Renal pelvis (tissue), 4 donors: ENCODE measurements around the gene CDH4. TPM values are rescaled to one million over a fixed set of nuclear protein-coding genes. Genes with fewer than 3 reads are reported as not detected.

Experiments used
- DNase-seq: peaks from one replicate; pipeline ENCODE4 v3.0.0-alpha.2; 2013
- polyA plus RNA-seq, 3 donors: library from polyadenylated mRNA; unstranded; fragments of 120-200 nt; gene quantifications; one replicate each; pipeline ENCODE4 v1.2.1, GENCODE V29; 2013; ENCODE audit not compliant: insufficient read length in 3 of 3

The CDH4 gene
- polyA plus RNA-seq, 3 donors = 8.4 to 9.5 (median 8.7) TPM

DNA sequence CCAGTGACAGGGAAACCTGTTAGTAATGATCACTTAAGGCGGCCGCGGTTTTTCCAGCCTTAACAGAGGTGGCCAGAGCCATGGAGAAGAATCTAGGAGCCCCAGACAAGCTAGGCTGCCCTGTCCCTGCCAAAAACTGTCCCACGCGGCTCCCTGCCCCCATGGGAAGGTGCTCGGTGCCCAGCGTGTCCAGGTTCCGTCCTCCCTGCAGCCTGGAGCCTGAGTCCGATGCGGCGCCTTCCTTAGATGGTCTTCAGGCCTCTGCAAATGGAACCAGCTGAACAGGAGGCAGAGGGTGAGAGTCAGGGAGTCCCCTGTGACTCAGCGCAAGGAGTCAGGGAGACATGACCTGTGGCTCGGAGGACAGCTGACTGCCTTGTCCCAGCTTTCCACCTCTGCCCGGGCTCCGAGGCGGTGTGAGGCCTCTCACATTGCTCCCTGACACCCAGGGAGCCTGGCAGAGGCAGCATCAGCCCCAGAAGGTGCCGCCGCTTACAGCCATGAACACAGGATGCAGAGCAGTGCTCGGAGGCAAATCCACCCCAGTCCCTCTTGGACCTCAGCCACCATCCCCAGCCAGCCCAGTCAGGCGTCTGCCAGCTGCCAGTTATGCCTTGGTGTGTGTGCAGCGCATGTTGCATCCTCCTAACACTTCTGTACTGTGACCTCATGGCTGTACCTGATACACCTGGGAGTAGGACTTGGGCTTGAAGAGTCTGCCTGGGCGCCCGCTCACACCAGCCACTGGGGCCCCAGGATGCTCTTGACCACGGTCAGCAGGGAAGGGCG lies 377.7 kb downstream of the CDH4 start:
- no peak for DNase-seq

DNA sequence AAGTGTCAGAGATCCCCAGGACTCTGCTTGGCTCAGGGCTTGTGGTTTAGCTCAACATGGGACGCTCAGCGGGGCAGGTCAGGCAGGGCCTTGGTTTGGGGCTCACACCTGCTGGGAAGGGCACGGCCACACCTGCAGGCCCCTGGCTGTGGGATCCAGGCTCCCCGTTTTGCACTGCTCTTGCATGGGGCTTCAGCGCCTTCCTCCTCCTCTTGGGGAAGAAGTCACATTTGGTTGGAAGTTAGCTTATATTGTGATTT lies 378.3 kb downstream of the CDH4 start:
- no peak for DNase-seq

DNA sequence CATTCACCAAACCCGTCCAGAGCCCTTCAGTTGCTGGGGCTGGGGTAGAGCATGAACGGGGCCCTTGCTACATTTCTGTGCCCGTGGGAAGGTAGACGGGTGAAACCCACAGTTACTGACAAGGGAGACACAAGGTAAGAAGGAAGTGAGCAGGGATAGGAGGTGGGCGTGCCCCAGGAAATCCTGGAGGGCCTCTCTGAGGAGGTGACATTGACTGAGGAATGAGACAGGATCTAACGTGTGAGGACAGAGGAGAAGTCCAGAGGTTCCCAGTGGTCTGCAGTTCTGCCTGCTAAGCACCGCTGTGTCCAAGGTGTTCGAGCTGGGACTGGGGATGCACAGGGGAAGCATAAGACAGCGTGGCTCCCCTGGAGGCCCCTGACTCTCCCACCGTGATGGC lies 378.8 kb downstream of the CDH4 start:
- no peak for DNase-seq

DNA sequence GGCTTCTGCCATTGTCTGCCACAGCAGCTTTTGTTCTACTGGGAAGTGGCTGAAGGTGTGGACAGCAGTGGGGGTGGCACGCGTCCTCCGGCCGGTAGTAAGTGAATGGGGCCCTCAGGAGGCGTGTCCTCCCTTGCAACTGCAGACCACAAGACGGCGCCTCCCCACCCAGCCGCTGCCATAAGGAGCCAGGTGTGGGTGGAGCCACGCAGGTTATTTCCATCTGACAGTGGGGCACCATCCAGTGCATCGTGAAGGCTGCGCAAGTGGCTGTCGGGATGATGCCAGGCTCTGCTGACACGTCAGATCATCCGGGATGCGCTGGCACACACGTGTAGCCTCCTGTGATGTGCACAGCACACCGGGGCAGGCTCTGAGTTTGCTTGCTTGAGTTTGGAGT lies 379.7 kb downstream of the CDH4 start:
- DNase-seq = no peak

DNA sequence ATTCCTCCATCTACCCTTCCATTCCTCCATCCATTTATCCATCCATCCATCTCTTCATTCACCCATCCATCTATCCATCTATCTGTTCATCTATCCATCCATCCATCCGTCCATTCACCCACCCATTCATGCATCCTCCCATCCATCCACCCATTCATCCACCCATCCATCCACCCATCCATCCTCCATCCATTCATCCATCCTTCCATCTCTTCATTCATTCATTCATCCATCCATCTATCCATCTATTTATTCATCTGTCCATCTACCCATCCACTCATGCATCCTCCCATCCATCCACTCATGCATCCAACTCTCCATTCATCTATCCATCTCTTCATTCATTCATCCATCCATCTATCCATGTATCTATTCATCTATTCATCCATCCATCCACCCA lies 380.9 kb downstream of the CDH4 start:
- DNase-seq = no peak

DNA sequence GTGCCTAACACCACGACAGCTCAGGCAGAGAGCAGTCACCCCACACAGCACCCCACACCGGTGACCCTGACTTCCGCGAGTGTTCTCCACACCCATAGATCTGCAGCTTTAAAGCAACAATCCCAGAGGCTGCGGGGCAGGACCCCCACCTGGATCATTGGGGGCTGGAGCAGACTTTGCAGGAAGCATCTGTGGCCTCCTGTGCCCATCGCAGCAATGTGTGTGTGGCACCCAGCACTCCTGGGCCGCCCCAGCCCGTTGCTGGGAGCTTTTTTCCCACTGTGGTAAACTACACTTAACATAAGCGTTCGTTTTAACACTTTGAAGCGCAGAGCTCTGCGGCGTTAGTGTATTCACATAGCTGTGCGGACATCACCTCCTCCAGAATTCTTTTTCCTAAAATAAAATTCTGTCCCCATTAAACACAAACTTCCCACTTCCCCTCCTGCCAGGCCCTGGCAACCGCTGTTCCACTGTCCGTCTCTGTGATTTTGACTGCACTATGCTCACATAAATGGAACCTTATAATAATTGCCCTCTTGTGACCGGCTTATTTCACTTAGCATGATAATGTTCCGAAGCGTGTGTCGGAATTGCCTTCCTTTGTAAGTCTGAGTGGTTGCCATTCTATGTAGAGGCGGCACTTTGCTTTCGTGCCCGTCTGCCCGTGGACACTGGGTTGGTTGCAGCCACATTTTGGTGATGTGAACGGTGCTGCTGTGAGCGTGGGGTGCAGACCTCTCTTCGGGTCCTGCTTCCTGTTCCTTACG lies 382.5 kb downstream of the CDH4 start:
- no peak for DNase-seq

DNA sequence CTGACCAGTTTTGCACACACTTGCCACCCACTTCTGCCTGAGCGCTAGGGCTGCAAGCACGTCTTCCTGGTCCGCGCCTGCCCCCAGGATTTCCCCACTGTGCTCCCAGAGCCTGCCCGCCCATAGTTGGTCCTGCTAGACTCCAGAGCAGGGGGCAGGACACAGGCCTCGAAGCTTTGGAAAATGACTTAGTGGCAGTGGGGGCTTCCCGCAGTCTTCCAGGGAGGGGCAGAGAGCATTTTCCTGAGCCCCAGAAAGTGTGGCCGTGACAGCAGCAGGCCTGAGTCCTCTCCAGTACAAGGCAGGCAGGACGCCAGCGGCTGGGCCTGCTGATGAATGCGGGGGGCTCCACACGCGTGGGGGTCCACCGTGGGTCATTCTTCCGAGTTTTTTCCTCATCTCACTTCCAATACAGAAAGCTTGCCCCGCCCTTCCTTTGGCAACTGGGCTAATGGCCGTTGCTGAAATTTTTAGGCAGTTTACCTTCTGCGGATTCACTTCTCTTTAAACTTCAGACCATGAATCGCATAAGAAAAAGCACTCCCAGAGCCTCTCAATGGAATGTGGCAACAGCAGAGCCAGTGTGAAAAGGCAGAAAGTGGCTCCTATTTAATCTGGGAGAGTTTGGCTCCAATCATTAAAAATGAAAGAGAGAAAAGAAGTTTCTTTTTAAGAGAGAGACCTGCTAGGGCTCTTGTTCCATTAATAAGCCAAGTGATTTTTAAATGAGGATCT lies 383.8 kb downstream of the CDH4 start:
- DNase-seq = no peak

DNA sequence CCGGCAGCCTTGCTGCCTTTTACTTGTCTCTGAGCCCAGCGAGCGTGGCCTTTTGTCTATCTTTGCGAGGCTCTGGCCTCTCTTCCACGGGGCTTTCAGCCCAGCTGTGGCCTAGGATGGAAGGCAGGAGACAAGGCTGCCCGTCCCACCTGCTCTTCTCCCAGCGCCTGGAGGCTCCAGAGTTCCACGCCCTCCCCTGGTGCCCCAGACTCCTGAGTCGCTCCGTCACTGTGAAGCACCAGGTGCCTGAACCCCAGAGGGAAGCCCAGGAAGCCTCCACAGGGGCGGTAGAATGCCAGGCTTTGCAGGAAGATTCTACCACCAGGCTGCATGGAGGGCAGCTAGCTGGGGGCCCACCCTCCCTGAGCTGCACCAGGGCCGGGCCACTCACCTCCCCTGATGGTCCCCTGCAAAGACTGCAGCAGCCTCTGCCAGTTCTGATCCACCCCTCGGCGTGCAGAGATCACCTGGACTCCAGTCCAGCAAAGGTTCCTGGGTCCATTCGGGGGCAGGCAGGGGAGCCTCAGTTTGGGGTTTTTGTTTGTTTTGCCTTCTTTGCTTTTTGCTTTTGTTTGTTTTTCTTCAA lies 384.6 kb downstream of the CDH4 start:
- DNase-seq = no peak

DNA sequence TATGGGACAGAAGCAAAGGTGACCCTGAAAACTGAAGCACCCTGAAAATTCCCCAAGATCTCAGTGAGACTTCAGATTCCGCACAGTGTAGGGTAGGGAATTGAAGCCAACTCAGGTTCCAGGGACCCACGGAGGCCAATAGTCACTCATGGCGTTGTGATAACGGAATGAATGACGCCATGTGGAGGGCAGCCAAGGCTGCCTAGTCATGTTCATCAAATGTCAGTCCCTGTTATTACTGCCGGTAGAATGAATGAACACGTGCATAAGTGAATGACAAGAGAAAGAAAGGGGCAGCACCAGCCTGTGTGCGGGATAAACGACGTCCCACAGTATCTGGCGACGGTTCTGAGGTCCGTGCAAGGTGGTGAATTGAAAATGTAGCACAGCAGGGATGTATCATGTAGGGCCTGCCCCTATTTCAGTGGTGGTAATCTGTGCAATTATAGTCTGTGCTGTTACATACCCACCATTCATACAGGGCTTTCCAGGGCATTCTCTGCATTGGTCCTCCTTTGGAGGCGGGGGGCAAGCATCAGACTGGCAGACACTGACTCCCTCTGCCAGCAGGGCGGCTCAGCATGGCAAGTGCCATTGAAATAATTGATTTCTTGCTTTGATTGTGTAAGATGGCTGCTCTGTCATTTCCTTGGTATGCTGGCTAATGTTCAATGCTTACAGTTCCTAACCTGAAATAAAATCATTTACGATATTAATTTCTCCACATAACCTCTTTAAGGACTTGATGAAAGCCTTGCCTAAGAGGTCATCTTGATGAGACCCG lies 386.9 kb downstream of the CDH4 start:
- DNase-seq = no peak

DNA sequence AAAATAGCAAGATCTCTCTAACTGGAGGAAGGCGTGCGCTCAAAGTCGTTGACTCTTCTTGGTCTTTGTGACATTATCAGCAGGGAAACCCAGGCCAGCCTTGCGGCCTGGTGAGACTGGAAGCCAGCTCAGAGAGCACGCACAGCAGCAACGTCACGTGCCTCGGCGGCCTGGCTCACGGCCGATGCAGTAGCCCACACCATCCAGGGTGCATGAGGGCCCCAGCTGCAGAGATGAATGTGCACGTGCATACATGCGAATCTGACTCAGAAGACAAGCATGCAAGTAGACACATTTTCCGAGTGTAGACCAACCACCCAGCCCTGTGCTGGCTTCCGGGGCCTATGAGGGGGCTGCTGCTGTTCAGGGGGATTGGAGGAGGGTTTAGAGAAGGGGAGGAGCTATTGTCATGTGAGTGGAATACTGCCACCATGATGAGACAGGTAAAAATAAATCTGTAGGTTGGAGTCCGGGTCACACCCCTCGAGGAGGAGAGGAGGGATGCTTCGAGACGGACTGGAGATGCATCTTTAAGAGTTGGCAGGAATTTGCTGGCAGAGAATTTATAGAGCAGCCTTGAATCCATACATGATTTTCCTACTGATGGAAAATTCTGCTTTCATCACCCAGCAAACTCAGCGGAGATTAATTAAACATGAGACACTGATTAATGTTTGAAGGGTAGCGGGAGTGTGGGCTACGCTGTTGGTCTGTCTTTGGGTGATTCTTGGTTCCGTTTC lies 388.2 kb downstream of the CDH4 start:
- no peak for DNase-seq

DNA sequence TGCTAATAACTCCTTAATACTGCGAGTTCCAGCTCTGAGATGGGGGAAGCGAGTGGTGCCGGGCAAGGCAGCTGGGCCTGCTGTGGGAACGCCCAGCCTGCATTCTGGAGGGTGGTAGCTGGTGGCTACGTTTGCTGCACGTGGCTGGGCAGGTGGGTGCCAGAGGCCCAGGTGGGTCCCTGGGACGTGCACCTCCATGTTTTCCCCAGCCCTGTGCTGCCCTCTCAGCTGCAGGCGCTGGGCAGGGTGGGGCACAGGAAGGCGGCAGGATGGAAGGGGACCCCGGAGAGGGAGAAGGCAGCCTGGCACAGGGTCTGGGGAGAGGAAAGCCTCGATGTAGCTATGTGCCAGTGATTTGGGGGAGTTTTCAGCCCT lies 388.8 kb downstream of the CDH4 start:
- no peak for DNase-seq

DNA sequence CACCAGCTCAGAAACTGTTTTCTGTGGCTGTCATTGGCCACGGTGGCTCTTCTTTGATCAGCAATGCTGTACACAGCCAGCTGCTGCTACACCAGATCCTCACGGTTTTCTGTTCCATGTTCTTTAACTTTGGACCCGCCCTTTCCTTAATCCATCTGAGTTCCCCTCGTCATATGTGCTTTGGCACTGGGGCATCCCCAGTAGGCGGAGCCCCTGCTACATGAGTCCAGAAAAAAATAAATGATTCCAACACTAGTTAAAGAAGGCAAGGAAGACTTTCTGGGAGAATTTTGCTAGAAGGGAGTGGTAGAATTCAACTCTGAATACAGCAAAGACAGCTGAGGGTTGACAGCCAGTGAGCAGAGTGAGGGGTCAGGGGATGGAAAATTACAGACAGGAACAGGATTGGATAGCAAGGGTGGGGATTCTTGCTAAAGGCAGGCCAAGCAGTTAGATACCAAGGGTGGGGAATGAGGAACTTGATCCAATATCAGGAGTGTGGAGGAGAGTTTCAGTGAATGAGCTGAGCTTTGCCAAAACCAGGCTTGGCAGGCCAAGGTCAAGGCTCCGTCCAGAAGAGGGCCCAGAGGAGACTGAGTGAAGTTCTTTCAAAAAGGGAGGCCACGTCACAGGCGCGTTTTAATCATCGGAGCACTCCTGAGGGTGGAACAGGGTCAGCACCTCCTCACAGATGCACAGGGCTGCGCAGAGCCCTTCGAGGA lies 391.8 kb downstream of the CDH4 start:
- no peak for DNase-seq

DNA sequence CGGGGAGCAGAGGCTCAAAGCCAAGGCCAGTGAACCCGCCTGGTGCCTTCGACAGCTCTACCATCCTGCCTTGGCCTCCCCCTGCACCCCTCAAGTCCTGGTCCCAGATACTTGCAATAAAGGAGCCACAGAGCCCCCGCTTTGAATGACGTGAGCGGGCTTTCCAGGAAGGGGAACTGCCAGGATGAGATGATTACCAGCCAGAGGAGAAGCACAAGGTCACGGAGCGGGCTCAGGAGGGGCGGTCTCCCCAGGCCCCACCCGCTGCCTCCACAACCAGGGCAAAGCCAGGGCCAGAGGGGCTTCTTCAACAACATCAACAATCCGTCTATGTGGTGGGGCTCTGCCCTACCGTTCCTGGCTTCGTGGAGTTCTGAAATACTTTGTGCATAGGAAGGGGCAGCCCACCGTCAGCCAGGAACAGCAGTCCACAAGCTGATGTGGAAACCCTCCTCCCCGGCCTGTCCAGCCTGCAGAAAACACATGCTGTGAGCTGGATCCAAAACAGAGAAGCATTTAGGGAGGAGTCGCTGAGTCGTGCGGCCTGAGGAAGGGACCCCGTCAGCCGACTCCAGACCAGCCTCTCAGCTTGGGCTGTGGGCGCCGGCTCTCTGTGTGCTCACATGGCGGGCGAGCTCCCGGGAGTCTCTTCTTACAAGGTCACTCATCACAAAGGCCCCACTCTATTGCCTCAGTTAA lies 392.5 kb downstream of the CDH4 start:
- DNase-seq = no peak

DNA sequence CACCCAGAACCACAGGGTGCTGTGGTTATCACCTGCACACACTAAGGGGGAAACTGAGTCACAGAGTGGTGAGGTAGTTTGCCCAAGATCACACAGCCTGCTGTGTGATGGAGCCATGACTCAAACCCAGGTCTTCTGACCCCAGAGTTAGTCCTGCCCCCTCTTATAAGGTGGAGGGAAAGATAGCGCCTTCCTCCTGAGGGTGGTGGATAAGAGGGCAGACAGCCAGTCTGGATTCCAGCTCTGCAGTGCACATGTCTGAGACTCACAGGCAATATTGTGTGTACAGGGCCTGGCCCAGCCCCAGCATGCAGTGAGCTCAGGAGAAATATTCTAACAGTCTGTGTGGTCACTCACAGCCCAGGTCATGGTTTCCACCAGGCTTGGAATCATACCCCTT lies 393.7 kb downstream of the CDH4 start:
- no peak for DNase-seq

DNA sequence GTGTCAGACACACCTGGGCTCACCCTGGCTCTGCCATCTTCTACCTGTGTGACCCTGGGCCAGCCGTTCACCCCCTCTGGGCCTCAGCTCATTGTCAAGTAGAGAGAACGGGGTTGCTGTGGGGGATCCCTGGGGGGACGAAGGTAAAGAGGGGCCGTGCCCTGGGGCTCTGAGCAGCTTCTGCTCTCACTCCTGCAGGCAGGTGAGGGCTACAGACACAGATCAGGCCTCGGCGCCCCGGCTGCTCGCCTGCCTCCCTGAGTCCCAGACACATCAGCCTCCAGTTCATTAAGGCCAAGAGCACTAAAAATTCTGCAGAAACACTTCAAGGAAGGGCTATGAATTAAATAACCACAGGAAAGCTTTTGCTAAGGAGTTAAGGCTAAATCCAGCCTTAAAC lies 394.4 kb downstream of the CDH4 start:
- no peak for DNase-seq

DNA sequence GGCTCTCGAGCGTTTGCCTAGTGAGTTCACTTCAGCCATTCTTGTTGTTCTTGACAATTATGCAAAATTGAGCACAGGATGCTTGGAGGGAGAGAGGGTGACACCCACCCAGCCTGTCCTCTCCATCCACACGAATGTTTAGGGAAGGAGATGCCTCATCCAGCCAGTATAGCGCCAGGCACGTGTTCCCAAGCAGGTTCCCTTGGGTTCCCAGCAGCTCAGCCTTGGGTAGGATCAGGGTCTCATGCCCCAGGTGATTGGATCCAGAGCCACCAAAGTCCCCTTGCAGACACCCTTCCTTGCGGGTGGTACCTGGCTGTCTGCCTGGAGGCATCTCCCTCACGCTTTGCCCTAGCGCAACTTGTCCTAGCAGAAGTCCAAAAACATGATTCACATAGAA lies 394.9 kb downstream of the CDH4 start:
- DNase-seq = no peak

DNA sequence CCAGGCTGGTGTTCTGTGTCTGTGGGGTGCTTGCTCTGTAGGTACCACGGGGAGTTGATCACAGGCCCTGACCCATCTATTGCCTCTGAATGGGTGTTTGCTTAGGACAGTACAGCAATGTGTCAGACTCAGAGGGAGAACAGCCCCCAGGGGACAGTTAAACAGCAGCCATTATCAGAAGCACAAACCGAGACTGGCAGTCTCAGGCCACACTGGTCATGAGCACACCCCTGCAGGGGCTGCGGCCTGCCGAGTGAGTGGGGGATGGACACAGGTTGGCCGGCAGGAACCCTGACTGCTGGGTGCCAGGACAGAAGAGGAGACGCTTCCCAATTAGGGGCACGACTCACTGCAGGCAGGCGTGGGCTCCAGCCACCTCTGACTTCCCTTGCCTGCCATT lies 395.6 kb downstream of the CDH4 start:
- no peak for DNase-seq

DNA sequence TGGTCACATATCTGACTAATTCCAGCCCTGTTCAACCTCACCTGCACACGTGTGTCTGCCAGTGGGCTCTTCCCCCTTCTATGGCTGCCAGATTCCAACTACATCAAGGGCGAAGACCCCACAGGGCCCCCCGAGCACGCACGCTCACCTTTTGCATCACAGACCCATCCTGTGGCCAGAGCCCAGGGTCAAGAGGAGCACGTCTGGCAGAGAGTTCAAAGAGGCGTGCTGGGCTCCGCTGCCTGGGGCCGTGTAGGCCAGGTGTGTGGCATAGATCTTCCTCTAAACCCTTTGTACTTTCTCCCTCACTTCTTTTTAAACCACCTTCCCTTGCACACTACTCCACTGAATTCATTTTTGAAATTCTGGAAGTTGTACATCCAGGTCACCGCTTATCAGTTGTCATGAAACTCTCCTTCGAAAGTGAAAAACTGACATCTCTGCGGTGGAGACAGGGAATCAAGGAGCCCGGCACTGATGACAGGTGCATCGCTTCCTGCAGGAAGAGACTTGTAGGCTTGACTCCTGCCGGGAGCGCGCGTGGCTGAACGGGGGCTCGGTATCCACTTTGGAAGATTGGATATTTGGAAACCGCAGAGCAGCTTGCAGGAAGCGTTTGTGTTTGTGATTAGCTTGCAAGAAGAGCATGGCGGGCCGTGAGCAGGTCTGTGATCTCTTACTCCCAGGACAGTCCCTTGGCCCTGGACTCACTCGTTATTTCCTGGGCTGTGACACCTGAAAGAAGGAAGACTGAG lies 397.2 kb downstream of the CDH4 start:
- DNase-seq = no peak

DNA sequence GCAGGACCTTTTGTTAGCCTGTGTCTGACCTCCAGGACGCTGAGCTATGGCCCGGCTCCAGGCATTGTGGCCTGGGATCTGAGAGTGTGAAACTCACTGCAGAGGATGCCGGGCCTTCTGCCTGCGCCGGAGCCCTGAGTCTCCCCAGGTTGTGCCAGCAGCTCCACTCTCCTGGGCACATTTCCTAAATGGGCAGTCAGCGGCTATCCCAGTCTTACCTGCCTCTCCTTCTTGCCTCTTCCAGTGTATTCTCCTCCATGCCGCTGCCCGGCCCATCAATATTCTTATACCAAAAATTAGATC lies 397.8 kb downstream of the CDH4 start:
- DNase-seq = no peak
